AG09319 (cell line): Measurements from ENCODE around the gene GSAP.

Experiments used
- DNase-seq: peaks from one replicate; pipeline ENCODE4 v3.0.0-alpha.2; 2010; ENCODE audit warnings: low read depth; ENCODE audit errors: extremely low read depth
- TF ChIP-seq, protein P1 (sequence below): IDR thresholded peaks from 2 replicates; pipeline ENCODE4 v1.5.1; 2011; ENCODE audit warnings: low read depth, mild to moderate bottlenecking, inconsistent platforms, low read length, moderate library complexity

GSAP gene

DNA sequence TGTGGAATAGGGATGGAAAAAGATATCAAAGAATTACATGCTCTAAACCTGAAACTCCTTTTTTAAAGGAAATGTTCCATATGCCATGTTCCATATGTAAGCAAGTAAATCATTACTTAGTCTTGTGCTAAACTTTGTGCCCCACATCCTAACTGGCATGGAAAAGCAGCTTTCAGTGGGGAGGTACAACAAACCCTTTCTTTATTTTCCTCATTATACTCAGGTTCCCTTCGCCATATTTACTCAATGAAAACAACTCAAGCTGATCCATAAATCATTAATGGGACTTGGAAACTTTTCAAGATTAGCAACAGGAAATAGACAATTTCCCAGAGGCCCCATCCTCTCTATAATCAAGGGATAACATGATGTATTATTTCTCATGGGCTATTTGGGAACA, 56.0 kb downstream of the GSAP start:
- DNase-seq, result no peak

GRCh38 chr7:77359599-77359998, 56.5 kb downstream of the GSAP start:
- DNase-seq, result no peak

More for the DNA sequence above, 56.0 kb downstream of the GSAP start:
- TF ChIP-seq, protein P1, sequence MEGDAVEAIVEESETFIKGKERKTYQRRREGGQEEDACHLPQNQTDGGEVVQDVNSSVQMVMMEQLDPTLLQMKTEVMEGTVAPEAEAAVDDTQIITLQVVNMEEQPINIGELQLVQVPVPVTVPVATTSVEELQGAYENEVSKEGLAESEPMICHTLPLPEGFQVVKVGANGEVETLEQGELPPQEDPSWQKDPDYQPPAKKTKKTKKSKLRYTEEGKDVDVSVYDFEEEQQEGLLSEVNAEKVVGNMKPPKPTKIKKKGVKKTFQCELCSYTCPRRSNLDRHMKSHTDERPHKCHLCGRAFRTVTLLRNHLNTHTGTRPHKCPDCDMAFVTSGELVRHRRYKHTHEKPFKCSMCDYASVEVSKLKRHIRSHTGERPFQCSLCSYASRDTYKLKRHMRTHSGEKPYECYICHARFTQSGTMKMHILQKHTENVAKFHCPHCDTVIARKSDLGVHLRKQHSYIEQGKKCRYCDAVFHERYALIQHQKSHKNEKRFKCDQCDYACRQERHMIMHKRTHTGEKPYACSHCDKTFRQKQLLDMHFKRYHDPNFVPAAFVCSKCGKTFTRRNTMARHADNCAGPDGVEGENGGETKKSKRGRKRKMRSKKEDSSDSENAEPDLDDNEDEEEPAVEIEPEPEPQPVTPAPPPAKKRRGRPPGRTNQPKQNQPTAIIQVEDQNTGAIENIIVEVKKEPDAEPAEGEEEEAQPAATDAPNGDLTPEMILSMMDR, result no peak

DNA sequence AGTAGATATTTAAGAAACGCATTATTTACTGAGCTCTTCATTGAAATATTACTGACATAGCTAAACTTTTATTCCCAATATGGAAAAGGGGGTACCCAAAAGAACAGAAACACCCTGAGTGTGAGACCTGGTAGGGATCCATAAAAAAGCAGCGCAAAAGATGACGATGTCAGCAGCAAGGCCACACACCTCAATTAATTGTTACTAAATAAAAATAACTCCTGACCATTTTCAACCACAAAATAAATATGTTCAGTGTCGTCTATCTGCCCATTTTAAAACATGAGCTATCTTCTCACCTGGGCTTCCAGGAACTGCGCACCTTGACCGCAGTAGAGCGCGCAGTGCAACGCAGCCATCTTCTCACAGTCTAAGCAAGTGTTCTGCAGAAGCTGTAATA, 61.2 kb downstream of the GSAP start:
- TF ChIP-seq, protein P1, result no peak
- DNase-seq, result no peak

More at GRCh38 chr7:77359599-77359998, 56.5 kb downstream of the GSAP start:
- TF ChIP-seq, protein P1, result no peak

DNA sequence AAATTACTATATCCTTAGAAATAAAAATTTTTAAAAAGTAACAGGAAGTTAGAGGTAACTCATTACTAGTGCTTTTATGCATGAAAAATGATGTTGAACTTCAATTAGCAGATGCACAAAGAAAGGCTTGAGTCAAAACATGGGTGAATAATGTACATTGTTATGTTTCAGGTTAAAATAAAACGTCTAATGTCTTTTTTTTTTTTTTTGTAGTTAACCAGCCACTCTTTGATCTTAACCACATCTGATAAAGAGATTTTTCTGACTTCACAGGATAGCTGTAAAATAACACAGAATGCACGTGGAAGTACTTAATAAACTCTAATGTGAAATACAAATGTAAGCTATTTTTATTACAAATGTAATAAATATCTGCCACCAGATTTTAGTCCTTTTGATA, 61.7 kb downstream of the GSAP start:
- DNase-seq, result no peak
- TF ChIP-seq, protein P1, result no peak

- TF ChIP-seq, protein P1, result no peak
Observed at GRCh38 chr7:77353911-77354310, 62.2 kb downstream of the GSAP start.

GRCh38 chr7:77353407-77353721, 62.8 kb downstream of the GSAP start:
- TF ChIP-seq, protein P1, result no peak
- no peak for DNase-seq

More at GRCh38 chr7:77353911-77354310, 62.2 kb downstream of the GSAP start:
- DNase-seq, result no peak

DNA sequence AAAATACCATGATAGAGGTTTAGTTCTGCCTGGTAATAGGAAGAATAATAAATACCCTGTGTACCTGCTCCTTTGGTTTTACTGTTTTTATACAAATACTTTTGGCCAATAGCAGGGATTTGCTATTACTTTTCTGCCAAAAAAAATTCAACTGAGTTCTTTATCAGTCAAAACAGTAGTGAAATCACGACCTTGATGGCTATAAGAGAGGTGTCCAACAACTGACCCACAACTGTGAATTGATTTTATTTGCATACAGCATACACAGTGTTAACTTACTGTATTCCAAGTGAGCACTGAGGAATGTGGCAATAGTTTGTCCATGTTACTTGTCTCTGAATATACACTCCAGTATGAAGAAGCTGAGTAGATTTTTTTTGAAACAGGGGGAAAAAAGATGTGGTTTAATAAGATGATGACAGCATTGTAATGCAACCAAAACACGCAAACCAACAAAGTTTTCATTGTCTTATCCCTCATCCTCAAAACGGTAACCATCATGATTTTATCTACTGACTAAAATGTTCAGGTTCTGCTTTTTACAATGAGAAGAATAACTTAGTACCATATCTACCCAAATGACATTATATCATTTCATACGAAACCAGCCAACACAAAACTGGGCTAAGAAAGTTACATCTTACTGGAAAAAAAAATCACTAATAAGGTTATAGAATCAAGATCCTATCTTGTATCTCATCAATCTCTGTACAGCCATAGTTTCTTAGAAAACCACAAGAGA, 63.3 kb downstream of the GSAP start:
- DNase-seq, result no peak
- TF ChIP-seq, protein P1, result no peak
